Amygdala (tissue), 56 donors: ENCODE results near the gene SEMA4D.

ENCODE experiments used
- DNase-seq, 56 donors: peaks; one replicate each; lab custom pipeline; 2025; lab: John Stamatoyannopoulos, UW

SEMA4D gene

GRCh38 chr9:89470224-89470839 lies 27.6 kb downstream of the SEMA4D start:
- DNase-seq = no peak

DNA sequence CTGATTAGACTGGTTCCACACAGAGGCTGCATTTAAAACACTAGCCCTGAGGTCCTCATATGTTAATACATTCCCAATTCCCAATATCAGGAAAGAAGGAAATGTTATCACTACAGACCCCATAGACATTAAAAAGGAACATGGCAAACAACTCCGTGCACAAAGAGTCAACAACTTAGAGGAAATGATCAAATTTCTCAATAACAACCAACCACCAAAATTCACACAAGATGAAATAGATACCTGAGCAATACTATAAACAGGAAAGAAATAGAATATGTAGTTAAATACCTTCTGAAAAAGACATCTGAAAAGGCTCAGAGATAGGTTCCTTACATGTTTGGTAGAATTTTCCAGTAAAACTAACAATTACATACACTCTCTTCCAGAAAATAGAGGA lies 28.9 kb downstream of the SEMA4D start:
- DNase-seq = no peak

DNA sequence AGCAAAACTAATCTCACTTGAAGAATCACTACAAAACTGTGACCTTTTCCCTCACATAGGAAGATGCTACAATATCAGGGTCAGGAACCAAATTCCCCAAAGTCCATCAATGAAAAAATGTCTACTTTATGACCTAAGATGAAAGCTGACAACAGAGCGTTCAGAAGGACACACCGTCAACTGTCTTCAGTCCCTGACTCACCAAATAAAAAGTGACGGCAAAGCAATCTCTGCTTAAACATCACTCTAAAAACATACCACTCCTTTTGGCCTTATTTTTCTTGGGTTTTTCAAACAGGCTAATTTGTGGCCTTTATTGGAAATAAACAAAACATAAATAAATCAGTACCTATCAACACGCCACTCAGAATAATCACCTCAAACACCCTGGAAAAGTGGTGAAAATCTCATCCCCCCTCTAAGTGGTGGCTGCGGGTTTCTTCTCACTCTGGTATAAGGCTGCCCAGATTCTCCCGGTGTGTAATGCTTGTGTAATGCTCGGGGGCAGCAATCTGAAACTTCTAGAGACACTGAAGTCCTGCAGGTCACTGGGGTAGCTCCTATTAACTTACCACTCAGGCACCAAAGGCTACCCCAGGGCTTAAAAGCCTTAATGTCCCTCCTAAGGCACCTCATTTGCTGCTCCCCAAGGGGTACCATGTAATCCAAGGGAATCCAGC lies 29.5 kb downstream of the SEMA4D start:
- no peak for DNase-seq

GRCh38 chr9:89467278-89467625 lies 30.7 kb downstream of the SEMA4D start:
- no peak for DNase-seq

- no peak for DNase-seq
Observed at GRCh38 chr9:89466451-89467277, 31.2 kb downstream of the SEMA4D start.

DNA sequence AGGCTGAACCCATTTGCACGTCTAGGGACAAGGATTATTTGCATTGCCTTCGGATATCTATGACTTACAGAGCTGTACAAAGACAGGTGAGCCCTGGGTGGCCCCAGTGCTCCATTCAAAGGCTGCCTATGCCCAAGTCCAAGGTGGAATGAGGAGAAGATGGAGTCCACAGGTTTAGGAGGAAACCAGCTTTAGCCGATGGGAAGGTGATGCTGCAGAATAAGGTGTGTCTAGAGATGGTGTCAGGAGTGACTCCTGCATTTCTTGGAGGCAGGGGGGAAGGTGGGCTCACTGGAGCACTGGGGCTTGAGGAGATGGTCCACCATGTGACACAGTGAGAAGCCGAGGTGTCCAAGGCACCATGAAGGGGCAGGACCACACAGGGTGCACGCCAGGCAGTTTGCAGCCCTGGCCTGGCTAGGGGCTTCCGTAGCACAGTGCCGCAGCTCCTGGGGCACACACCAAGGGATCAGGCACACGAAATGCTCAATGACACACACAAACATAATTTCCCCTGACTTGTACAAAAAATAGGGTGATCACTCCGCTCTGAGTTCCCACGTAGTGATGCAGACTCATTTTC lies 32.1 kb downstream of the SEMA4D start:
- no peak for DNase-seq

GRCh38 chr9:89465001-89465451 lies 32.9 kb downstream of the SEMA4D start:
- no peak for DNase-seq

DNA sequence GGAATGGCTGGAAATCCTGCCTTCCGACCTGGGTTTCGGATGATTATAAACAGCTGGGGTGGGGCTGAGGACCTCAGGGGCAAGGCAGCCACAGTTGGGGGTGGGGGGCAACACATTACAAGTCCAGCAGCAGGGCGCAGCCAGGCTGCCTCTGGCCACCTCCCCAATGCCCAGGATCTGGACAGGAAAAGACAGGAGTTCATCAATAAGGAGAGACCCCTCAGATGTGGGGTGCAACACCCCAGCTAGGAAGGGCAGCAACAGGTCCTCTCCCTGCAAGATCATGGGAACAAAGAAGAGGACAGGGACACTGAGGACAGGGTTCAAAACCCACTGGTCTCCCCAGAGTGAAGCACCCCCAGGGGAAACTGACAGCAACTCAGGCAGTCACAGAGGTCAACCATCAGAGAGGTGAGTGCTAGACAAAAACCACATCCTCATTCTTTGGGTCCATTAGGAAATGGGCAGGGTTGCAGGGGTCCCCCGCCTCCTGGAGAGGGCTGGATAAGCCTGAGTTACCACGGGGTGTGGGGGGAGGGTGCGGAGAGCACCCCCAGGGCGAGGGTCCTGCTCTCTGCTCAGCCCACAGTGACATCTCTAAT lies 33.5 kb downstream of the SEMA4D start:
- no peak for DNase-seq

DNA sequence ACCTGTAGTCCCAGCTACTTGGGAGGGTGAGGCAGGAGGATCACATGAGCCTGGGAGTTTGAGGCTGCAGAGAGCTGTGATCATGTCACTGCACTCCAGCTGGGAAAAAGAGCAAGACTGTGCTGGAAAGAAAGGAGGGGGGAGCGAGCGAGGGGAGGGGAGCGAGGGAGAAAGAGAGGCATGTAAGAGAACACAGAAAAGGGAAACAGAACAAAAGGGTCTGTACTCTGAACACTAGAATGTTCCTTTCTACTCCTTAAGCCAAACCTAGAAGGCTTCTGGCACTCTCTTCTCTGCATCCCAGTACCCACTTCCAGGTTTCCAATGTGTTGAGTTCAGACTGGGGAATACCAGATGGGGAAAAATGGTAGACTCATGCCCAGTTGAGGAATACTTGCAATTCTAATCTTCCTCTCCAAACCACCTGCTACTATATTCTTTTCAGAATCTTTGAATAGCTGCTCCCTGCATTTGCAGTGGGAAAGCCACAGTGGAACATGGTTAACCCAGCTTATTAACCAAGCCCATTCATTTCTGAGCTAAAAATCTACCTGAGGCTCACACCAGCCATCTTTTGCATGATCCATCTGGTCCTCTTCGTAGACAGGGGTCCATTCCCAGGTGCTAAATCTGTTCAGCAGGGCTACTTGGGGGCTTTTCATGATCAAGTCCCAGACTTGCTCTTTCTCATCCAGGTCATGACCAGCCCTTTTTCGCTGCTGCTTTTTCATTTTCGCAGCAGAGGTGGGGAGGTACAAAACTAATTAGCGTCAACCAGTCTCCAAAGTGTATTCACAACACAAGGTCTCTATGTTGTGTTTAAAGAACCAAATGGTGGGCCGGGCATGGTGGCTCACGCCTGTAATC lies 34.9 kb downstream of the SEMA4D start:
- DNase-seq = peak in 11 of 56 donors; percentile 27 to 79 (median 40)

DNA sequence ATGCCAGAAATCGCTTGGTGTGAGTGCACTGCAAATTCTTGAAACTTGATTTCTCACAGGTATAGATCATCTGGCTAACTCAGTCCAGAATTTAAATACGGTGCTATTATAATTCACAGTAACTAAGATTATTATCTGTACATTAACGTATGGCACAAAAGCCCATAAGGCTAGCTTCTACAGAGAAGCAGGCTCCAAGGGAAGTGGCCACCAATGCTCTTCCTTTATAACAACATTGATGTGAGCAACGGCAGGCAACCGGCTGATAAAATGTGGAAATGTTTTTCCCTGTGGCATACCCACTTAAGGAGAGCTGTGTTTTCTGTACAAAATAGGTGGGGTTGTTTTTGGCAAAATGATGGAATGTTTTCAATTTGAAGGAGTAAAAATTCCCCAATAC lies 35.7 kb downstream of the SEMA4D start:
- DNase-seq = no peak

DNA sequence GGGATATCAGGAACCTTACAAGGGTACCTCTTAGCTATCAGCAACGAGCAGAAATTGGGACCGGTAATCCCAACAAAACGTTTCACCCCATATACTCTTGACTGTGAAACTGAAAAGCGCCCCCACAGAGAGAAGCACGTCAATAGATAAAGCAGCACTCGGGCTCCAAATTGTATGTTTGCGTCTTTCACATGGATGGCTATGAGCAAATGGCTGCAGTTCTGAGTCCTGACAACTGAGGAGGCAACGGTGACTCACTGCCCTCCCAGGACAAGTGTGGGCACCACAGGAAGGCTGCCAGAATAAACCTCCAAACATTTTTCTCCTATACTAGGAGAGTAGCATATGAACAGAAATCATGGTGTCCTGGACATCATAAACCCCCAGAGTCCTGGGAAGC lies 36.6 kb downstream of the SEMA4D start:
- peak in 1 of 56 donors; percentile 44 for DNase-seq

DNA sequence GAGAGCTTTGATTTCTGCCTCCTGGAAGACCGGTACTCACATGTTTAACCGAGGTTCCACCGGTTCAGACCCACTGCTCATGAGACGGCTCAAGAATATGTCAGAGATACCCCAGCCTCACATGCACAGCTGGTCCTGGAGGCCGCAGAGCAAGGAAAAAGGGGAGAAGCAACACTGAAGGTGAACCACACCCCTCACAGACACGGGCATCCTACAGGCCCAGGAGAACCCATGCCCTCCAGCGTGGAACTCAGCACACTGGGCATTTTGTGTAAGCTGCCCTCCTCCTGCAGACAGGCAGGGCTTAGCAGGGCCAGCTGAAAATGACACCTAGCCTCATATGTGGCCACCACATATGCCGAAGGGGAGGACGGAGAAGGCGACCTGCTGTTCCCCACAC lies 37.4 kb downstream of the SEMA4D start:
- no peak for DNase-seq

DNA sequence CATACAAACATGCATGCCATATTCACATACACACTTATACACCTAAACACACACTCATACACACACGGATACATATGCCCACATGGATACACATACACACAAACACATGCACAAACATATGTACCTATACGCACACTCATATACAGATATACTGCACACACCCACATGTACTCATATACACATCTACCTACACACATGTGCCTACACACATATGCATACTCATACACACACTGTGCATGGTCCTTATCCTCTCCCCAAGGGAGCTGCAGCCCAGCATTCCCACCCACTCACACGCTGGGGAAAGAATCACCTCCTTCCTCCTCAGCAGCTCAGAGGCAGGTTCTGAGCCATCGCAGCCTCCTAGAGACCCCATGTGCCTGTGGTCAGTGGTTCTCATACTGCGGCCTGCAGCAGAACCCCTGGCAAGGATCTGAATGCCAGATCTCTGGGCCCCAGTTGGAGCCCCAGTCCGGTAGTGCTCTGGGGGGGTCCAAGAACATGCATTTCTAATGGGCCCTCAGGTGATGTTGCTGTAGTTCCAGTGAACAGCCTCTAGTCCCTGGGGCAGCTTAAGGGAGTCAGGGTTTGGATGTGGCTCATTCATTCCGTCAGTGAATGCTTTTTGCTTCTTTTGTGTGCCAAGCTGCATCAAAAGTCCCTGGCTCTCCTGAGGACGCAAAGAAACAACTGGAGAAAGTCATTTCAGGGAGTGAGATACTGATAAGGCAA lies 39.0 kb downstream of the SEMA4D start:
- no peak for DNase-seq

- no peak for DNase-seq
Observed at GRCh38 chr9:89457376-89457855, 40.5 kb downstream of the SEMA4D start.

- no peak for DNase-seq
Observed at GRCh38 chr9:89455356-89455824, 42.5 kb downstream of the SEMA4D start.

DNA sequence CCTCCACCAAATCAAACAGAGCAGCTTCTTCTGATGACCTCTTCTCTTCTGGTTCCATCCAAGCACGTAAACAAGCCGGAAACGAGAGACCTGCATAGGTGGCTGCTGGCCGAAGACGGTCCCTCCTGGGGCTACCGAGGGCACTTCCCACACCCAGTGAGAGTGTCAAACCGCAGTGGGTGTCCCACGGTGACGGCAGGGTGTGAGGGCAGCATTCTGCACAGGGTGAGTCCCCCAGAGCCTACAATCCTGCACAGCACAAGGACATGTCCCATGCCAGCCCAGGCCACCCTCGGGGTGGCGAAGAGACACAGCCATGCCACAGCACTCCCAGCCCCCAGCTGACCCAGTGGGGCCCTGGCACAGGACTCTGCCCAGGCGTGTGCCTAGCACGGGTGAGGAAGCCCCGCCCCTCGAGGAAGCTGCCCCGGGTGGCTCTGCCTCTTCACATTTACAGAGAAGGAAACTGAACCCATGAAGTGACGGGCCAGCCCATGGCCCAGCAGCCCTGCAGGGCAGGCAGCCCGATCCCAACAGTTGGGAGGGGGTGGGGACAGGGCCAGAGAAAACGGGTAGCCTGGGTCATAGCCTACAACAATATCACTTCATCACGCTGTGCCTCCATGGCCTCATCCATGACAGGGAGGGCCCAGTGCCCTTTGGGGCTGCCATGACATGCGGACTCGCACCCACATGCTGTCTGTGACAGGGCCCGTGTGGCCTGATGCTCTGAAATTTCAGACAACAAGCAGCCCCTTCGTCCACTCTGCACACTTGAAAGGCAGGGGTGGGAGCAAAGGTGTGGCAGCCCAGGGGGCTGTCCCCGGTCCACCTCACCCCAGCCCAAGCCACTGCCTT lies 43.2 kb downstream of the SEMA4D start:
- DNase-seq = peak in 8 of 56 donors; percentile 19 to 52 (median 34)

DNA sequence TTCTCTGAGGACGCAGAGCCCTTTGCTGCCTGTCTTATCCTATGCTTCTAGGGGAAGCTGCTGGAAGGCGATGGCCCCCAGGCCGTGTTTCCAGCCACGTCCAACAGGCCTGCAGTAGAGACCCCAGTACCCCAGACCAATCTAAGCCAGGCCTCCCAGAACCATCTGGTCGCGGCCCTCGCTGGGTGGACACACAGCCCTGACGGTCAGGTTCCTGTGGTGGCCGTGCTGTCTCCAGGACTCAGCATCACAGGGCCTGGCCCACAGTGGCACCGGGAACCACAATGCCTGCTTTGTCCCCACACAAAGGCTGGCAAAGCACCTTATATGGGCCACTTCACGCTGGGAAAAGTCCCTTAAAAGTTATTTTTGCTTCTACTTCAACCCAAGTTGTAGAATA lies 44.5 kb downstream of the SEMA4D start:
- DNase-seq = peak in 39 of 56 donors; percentile 21 to 87 (median 56)

- no peak for DNase-seq
Observed at GRCh38 chr9:89452561-89452960, 45.4 kb downstream of the SEMA4D start.
